HG03571 (cell line): ENCODE measurements around the gene EXOC6.
A peak's percentile ranks its signal among the peaks of the same experiment; 100 is the strongest.

Experiments
- ATAC-seq: cut with Tn5 transposase; IDR thresholded peaks from one replicate; pipeline ENCODE4 v1.9.1; 2021; ENCODE audit not compliant: unreplicated experiment

Gene EXOC6

GRCh38 chr10:92848441-92849233 lies at the start of gene EXOC6:
TSS of gene EXOC6 (plus strand) at chr10:92848520. CDS start at chr10:92848534, 14 bp downstream.
- peak; percentile 83 for ATAC-seq

GRCh38 chr10:92799568-92799967 lies 48.8 kb upstream of the EXOC6 start:
- ATAC-seq: no peak

- no peak for ATAC-seq
These were observed 48.1 kb upstream of the EXOC6 start for GRCh38 chr10:92800134-92800733.

GRCh38 chr10:92801978-92802872 lies 46.1 kb upstream of the EXOC6 start:
- ATAC-seq: no peak

- no peak for ATAC-seq
These were observed 38.5 kb upstream of the EXOC6 start for GRCh38 chr10:92809840-92810239.

GRCh38 chr10:92810934-92811532 lies 37.3 kb upstream of the EXOC6 start:
- ATAC-seq: no peak

GRCh38 chr10:92811986-92812385 lies 36.3 kb upstream of the EXOC6 start:
- ATAC-seq: no peak

- ATAC-seq: no peak
These were observed 34.3 kb upstream of the EXOC6 start for GRCh38 chr10:92813979-92814378.

GRCh38 chr10:92814790-92815189 lies 33.5 kb upstream of the EXOC6 start:
- ATAC-seq: no peak

GRCh38 chr10:92816091-92816531 lies 32.2 kb upstream of the EXOC6 start:
- no peak for ATAC-seq

GRCh38 chr10:92822060-92822634 lies 26.2 kb upstream of the EXOC6 start:
- ATAC-seq: no peak

- ATAC-seq: no peak
These were observed 25.4 kb upstream of the EXOC6 start for GRCh38 chr10:92822964-92823363.

GRCh38 chr10:92826061-92826460 lies 22.3 kb upstream of the EXOC6 start:
- ATAC-seq: no peak

GRCh38 chr10:92826504-92826903 lies 21.8 kb upstream of the EXOC6 start:
- ATAC-seq: no peak

- ATAC-seq: no peak
These were observed 19.1 kb upstream of the EXOC6 start for GRCh38 chr10:92829042-92829785.

GRCh38 chr10:92829786-92830377 lies 18.4 kb upstream of the EXOC6 start:
- no peak for ATAC-seq

- ATAC-seq: no peak
These were observed 17.6 kb upstream of the EXOC6 start for GRCh38 chr10:92830478-92831389.

- ATAC-seq: no peak
These were observed 16.2 kb upstream of the EXOC6 start for GRCh38 chr10:92832121-92832520.
